ENCODE data around the gene ATP6V0A4.
"Not testable (repeated sequence)": the region's sequence is repeated elsewhere in the genome, so short reads cannot be mapped to it uniquely, and the experiment has no call there.

ATP6V0A4 gene

GRCh38 chr7:138797715-138798320 lies at the start of gene ATP6V0A4, which contains the start of gene TMEM213:
Gene ATP6V0A4 (minus strand): TSS chr7:138798196. CDS start chr7:138771247, 26,949 bp downstream.
Gene TMEM213 (plus strand): TSS chr7:138797994. CDS start chr7:138798105, 111 bp downstream.
- no peak for DNase-seq

DNA sequence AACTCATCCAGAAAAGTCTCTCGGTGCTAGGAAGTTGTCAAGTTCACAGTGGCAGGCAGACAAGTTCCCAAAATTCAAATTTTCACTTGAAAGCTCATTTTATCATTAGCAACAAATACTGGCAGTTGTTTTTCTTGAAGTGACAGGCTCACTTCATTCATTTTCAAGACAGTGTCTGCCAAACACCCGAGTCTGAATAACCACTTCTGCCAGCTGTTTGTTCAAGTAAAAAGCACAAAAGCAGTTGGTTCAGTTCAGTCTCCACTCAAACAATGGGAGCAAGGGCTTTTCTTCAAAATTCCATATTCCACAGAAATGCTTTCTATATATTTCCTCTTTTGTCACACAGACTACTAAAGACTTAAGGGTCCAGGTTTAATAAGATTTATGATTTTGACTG lies 47.7 kb upstream of the ATP6V0A4 start:
- no peak for DNase-seq

DNA sequence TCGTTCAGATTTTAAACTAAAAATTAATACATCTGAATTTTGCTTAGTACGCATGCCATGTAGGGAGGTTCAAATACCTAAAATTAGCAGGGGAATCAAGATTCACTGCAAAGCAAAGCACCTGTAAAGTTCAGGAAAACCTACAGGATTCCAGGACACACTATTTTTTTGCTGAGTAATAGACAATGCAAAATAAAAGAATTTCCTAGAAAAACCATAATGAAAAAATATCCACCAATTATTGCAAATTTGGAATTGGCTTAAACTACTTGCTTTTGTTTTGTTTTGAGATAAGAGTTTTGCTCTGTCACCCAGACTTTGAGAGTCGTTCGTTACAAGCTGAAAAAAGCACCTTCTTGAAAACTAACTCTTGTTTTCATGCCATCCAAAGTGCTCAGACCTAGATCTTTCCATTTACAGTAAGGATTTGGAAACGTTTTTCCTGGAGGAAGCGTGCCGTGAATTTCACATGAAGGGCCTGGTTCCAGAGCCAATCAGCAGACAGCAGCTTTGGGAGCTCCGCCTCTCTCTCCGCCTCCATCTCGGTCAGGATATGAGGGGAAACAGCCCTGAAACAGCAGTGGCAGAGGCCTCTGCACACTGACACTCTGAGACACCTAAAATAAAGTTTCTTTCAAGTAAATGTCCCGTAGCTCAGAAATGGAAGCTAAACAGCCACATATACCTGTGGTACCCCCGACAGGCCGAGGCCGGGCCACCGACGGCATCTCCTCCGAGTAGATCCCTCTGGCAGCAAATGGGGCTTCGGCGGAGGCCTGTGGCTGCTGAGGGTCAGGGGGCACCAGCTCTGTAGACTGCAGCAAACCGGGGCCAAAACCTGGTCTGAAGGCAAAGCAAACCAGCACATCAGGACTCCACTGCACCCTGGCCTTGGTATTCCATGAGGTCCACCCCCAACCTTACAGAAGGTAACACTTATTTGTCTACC lies 45.9 kb upstream of the ATP6V0A4 start:
- DNase-seq = no peak

DNA sequence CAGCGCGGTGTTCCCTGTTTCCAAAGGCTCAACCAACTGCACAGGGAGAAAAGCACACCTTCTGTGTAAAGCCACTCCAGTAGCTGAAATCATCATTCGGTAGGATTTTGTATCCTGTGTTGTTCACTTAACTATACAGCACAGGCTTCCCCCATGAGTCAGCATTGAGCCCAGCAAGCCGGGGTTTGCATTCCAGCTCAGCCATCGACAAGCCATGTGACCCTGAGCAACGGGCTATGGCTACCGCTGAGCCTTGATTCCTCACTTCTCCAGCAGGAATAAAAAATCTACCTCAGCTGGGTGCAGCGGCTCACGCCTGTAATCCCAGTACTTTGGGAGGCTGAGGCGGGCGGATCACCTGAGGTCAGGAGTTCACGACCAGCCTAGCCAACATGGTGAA lies 44.1 kb upstream of the ATP6V0A4 start:
- no peak for DNase-seq

GRCh38 chr7:138838166-138838565 lies 40.2 kb upstream of the ATP6V0A4 start:
- no peak for DNase-seq

- no peak for DNase-seq
Observed at GRCh38 chr7:138837627-138838026, 39.6 kb upstream of the ATP6V0A4 start.

DNA sequence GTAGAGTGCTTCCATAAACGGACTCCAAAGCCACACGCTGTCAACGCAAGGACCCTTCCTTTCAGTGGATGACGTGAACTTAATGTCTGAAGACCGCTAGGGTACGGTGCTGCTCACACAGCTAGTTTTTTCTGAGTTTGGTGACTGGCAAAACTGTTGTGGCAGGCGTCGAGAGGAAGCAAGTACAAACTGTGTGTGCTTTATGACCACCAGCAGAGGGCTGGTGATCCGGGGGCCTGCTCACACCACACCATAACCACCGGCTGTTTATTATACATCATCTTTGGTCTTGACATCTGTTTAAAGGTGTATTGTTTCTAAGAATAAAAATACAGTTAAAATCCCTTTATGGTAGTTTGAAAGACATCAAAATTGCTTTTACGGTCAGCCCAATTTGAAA lies 37.1 kb upstream of the ATP6V0A4 start:
- no peak for DNase-seq

DNA sequence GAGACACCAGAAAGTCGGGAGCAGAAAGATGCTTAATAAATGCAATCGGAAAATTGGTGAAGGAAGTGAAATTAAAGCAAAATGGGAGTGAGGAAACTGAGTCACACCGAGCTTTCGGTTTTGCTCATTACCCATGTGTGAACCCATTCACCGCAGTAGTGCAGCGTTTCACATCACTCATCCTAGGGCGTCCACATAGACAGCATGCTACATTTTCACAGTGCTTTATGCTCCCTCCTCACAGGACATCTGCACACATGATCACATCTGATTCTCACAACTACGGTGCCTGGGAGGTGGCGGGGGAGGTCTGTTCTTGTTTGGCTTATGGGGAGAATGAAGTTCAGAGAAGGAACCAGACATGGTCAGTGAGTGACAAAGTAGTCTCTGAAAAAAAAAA lies 36.6 kb upstream of the ATP6V0A4 start:
- no peak for DNase-seq

- no peak for DNase-seq
Observed at GRCh38 chr7:138833596-138833995, 35.6 kb upstream of the ATP6V0A4 start.

- DNase-seq = no peak
Observed at GRCh38 chr7:138832966-138833365, 35.0 kb upstream of the ATP6V0A4 start.

DNA sequence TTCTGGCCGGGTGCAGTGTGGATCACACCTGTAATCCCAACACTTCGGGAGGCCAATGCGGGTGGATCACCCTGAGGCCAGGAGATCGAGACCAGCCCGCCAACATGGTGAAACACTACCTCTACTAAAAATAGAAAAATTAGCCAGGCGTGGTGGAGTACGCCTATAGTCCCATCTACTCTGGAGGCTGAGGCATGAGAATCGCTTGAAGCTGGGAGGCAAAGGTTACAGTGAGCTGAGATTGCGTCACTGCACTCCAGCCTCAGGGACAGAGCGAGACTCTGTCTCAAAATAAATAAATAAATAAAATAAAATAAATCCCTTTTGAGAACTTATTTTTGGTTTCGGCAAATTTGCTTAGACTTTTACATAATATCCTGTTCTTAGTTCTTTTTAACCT lies 31.3 kb upstream of the ATP6V0A4 start:
- DNase-seq = no peak

GRCh38 chr7:138828302-138828701 lies 30.3 kb upstream of the ATP6V0A4 start:
- DNase-seq = no peak

GRCh38 chr7:138825049-138825721 lies 27.2 kb upstream of the ATP6V0A4 start:
- DNase-seq = no peak

DNA sequence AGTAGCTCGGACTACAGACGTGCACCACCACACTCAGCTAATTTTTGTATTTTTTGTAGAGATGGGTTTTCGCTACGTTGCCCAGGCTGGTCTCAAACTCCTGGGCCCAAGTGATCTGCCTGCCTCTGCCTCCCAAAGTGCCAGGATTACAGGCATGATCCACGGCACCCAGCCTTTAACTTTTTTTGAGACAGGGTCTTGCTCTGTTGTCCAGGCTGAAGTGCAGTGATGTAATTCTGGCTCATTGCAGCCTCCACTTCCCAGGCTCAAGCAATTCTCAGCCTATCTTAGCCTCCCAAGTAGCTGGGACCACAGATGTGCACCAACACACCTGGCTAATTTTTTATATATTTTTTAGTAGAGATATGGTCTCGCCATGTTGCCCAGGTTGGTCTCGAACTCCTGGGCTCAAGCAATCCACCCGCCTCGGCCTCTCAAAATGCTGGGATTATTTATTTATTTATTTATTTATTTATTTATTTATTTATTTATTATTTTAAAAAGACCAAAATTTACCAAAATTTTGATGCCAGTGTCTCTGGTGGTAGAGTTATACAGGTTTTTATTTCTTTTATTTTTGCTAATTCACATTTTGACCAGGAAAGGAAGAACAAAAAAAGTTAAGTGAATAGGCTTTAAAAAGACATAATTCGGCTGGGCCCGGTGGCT lies 25.0 kb upstream of the ATP6V0A4 start:
- DNase-seq = no peak

- no peak for DNase-seq
Observed at GRCh38 chr7:138821912-138822311, 23.9 kb upstream of the ATP6V0A4 start.

DNA sequence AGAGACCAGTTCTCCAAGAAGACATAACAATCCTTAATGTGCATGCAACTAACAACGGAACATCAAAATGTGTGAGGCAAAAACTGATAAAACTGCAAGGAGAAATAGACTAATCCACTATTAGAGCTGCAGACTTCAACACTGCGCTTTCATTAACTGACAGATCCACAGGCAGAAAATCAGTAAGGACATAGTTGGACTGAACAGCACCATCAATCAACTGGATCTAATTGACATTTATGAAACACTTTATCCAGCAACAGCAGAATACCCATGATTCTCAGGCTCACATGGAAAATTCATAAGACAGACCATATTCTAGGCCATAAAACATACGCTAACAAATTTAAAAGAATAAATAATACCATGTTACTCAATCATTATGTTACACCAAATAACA lies 21.6 kb upstream of the ATP6V0A4 start:
- DNase-seq = no peak

DNA sequence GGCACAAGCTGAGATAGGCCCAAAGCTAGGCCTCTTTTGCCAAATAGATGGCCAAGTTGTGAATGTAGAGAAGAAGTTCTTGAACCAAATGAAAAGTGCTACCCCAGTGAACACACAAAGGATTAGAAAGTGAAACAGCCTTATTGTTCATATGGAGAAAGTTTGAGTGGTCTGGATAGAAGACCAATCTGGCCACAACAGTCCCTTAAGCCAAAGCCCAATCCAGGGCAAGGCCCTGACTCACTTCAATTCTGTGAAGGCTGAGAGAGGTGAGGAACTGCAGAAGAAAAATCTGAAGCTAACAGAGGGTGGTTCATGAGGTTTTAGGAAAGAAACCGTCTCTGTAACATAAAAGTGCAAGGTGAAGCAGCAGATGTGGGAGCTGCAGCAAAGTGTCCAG lies 18.7 kb upstream of the ATP6V0A4 start:
- DNase-seq = no peak

- no peak for DNase-seq
Observed at GRCh38 chr7:138814816-138815332, 16.9 kb upstream of the ATP6V0A4 start.

DNA sequence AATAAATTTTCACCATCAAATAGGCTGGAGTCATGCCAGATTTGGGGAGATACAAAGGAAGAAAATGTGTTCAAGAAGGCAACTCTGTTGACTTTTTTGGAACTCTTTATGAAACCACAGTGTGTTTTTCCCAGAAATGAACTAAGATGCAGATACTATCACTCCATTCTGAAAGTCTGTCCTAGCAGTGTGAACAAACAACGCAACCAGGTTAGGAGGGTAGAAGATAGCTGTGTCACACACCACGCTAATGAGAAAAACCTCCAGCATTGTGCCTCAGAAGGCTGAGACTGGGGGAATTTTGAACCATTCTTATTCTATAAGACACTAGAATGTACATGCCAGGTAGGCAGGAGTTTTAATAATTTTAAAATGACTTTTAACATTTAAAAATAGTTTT lies 15.9 kb upstream of the ATP6V0A4 start:
- no peak for DNase-seq

GRCh38 chr7:138811327-138811726 lies 13.3 kb upstream of the ATP6V0A4 start:
- not testable (repeated sequence) for DNase-seq

DNA sequence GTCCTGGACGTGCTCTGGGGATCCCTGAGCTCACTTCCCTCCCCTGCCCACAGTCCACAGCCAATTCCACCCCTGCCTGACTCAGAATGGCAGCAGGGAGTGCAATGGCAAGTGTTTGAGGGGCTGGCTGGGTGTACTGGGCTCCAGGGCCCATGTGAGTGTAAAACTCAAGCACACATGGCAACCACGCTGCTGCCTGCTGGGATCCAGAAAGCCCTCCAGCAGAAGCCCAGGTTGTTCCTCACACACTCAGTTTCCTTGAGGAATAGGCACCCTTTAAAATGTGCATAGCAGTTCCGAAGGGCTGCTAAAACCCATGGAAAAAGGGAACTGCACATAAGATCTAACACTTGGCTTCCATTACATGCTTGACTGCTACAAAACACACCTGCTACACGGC lies 11.3 kb upstream of the ATP6V0A4 start:
- DNase-seq = no peak

GRCh38 chr7:138804618-138805017 lies 6.6 kb upstream of the ATP6V0A4 start:
- no peak for DNase-seq

- no peak for DNase-seq
Observed at GRCh38 chr7:138802706-138803105, 4.7 kb upstream of the ATP6V0A4 start.

Data from activated naive CD4-positive, alpha-beta T cell (primary cell).